GM19438 (cell line): Measurements from ENCODE around the gene DPAGT1.
A peak's percentile ranks its signal among the peaks of the same experiment; 100 is the strongest.
"Not testable (repeated sequence)": the region's sequence is repeated elsewhere in the genome, so short reads cannot be mapped to it uniquely, and the experiment has no call there.

Experiments
- ATAC-seq: cut with Tn5 transposase; IDR thresholded peaks from one replicate; pipeline ENCODE4 v1.9.1; 2021; ENCODE audit warnings: low read depth; ENCODE audit not compliant: unreplicated experiment

DPAGT1 gene

DNA sequence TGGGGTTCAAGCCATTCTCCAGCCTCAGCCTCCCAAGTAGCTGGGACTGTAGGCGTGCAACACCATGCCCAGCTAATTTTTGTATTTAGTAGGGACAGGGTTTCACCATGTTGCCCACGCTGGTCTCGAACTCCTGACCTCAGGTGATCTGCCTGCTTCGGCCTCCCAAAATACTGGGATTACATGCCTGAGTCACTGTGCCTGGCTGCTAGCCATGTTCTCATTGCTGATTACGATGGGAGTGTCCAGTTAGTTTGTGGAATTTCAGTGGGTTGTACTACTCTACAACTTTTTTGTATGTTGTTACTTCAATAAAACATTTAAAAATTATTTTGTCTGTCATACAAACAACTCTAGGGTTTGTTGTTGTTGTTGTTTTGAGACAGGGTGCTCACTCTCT lies 38.9 kb downstream of the DPAGT1 start:
- no peak for ATAC-seq

DNA sequence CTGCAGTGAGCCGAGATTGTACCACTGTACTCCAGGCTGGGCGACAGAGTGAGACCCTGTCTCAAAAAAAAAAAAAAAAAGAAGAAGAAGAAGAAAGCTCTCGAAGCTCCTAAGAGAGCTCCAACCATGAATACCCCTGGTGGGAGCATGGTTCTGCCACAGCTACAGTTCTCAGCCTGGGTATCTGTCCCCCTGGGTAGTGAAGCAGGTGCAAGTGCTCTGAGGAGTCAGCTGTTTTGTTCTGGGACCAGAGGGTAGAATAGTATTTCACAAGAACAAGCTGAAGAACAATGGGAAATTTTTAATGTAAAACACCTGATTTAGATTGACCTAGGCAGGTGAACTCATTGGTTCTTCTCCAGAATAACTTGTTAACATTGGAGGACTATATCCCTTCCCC lies 40.4 kb downstream of the DPAGT1 start:
- no peak for ATAC-seq

DNA sequence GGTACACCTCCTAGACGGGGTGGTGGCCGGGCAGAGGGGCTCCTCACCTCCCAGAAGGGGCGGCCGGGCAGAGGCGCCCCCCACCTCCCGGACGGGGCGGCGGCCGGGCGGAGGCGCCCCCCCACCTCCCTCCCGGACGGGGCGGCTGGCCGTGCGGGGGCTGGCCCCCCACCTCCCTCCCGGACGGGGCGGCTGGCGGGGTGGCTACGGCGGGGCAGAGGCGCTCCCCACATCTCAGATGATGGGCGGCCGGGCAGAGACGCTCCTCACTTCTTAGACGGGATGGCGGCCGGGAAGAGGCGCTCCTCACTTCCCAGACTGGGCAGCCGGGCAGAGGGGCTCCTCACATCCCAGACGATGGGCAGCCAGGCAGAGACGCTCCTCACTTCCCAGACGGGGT lies 42.5 kb downstream of the DPAGT1 start:
- not testable (repeated sequence) for ATAC-seq

DNA sequence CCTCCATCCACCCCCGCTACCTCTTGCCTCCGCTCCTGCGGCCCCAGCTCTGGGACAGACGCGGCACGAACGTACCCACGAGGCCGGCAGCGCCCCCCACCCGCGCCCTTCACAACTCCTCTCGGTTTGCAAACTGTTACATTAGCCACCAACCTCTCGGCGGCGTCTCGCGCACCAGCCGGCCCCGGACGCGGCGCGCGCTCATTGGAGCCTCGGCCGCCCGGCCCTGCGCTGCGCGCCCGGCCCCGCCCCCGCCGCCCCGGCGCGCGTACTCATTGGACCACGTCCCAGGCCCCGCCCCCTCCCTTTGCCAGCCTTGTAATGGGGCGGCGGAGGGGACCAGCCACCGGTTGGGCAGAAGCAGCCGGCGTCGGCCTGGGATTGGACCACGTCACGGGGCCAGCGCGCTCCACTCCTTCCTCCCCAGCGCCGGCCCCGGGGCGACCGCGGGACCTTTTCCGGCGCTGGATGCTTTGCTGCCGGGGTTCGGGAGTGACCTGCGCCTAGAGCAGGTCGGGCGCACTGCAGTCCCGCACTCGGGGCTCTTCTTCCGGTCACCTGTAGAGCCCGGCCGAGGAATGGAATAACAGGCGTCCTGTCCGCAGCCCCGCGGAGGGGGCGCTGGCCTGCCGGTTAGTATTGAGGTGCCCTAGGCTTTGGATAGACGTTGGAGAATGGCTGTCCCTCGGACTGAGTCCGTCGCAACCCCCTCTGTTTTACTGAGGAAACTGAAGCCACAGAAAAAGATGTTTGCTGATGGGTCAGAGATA lies 44.5 kb downstream of the DPAGT1 start, which contains the start of gene HYOU1:
Gene HYOU1 (minus strand): TSS at position 206 of the 770 bp plus-strand sequence. CDS start 1,045 bp downstream, outside the sequence.
- ATAC-seq: peak; percentile 88

DNA sequence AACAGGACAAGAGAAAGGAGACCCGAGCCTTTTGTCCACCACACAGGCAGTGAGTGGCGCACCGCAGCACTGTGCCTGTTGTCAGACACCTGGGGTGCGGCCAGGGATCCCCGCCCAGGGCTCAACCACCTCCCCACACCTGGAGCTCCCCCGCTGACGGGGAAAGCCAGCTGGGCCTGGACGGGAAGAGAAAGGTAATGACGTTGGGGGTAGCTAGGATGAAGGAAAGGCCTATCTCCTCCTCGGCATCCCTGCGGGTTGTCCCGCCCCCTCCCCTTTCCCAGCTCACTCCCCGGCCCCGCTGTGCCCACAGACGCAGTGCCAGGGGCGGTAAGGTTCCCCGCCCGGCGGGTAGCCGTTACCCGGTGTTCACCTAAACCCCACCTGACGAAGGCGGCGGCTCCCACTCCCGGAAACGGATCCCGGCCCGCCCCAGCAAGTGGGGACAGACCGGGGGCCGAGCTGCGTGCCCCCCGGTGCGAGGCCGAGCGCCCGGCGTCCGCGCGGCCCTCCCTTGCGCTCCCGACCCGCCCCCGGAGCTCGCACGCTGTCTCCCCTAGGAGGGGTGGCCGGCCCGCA lies 45.1 kb downstream of the DPAGT1 start:
- peak; percentile 3 for ATAC-seq

DNA sequence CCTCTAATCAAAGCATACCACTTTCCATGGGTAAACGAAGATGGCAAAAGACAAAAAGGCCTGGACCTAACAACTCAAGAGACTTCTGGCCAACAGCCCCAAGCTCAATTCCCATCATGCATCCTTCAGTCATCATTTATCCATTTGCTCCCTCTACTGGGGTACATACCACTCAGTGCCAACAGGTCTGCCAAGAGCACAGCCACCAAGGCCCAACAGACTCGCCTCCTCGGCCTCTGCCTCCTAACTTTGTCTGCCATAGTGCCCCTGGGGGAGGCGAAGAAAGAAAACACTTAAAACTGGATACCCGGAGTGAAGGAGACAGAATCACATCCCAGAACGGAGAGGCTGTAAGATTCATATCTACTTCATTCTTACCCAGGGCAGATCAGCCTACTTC lies 45.8 kb downstream of the DPAGT1 start:
- no peak for ATAC-seq

DNA sequence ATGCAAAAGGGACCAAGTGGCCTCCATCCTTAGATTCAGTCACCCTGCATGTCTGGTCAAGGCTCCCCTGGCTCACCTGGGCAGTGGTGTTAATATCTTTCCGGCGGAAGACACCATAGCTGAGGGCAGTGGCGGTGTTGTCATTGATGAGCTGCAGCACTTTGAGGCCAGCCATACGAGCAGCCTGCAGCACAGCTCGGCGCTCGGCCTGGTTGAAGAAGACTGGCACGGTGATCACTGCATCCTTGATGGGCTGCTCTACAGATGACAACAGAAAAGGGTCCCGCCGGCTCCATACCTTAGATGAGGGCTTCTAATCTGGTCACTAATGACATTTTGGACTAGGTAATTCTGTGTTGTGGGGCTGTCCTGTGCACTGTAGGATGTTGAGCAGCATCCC lies 47.2 kb downstream of the DPAGT1 start:
- ATAC-seq: no peak

DNA sequence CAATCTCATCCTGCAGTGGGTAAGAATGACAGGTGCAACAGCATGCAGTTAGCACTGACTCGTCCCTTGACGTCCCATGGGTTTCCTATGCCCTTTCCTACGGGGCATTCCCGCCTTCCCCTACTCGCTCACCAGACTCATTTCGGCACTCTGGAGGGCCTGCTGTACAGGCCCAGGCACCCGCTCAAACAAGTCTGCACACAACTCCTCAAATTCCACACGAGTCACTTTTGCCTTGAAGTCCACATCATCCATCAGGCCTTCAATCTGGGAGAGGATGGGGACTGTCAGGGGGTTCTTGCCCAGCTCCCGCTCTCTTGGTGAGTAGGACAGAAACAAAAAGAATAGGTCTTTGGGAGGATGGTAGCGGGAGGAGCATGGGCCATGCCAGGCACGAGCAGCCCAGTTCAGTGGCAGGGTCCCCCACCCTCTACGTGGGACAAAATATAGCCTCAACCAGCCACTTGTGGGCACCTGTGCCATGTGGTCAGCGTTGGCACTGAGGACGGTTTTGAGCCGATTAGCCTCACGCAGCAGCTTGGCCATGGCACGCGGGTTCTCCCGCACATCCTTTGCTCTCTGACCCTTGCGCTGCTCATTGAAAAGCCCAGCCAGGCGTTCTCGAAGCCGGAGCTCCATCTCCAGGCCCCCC lies 49.4 kb downstream of the DPAGT1 start:
- ATAC-seq: no peak

DNA sequence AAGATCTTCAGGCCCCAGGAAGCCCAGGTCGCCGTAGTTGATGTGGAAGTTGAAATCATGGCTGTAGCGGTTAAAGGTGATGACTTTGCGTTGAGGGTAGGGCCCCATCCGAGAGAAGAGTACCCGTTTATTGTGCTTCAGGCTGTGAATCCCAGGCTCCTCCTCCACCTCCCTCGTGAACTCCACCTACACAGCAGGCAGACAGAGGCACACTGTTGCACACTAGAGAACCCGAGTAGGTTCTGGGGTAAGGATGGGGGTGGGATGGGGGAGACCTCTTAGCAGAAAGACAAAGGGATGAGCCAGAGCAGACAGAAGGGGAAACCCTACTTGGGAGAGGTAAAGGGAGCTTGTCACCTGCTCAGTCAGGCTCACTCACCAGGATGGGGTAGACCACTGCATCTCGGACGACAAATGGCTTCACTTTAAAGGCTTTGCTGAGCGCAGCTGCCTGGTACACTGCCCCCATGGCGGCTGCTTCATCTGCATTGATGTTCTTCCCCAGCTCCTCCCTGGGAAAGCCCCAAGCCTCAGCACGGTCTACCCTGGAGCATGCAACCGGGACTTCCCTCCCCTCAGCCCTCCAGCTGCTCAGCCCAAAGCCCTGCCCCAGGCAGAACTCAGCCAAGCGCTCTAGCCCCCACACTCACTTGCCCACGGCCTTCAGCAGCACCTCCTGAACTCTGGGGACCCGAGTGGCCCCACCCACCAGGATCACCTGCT lies 50.1 kb downstream of the DPAGT1 start:
- ATAC-seq: no peak

DNA sequence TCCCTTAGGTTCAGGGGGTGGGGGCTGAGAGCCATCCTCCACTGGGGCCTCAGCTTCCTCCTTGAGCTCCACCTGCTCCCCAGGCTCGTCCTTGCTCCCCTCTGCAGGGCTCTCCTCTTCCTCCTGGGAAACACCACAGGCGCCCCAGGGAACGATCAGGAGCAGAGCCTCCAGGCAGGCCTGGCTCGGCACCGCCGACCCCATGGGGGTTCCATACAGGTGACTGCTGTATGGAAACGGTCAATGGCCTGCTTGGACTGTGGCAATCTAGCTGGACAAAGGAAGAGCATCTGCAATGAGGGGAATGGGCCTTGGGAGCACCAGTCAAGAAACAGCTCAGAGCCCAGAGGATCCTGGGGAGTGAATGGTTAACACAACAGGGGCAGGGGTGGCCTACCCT lies 52.6 kb downstream of the DPAGT1 start:
- no peak for ATAC-seq

DNA sequence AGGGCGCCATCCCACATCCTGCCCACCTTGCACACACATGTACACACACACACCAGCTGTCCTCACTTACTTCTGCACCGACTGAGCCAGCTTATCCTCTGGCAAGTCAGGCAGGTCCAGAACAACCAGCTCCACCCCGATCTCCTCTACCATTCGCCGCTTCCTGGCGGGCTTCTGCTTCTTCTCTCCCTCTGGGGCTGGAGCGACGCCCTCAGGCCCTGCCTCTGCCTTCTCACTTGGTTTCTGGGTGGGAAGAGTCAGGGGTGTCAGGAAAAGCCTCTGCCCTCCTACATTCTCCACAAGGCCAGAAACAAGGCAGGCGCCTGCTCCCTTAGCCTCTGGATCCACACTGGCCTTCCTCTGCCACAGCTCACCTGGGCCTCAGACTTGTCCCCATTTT lies 53.0 kb downstream of the DPAGT1 start:
- ATAC-seq: no peak

DNA sequence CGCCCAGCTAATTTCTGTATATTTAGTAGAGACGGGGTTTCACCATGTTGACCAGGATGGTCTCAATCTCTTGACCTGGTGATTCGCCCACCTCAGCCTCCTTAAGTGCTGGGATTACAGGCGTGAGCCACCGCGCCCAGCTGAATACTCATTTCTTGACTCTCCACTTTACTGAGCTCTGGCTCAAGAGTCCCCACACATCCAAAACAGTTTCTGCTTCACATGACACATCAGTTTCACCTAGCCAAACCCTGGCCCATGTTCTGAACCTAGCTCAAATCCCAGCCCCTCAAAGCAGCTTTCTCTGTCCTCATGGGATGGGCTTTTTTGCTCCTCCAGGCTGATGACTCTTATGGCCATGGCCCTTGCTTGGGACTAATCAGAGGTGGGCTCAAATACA lies 54.4 kb downstream of the DPAGT1 start:
- no peak for ATAC-seq
